ENCODE data around the gene C16orf95.

GRCh38 chr16:87342978-87343752, 26.0 kb upstream of the C16orf95 start:
- TF ChIP-seq, protein P1, sequence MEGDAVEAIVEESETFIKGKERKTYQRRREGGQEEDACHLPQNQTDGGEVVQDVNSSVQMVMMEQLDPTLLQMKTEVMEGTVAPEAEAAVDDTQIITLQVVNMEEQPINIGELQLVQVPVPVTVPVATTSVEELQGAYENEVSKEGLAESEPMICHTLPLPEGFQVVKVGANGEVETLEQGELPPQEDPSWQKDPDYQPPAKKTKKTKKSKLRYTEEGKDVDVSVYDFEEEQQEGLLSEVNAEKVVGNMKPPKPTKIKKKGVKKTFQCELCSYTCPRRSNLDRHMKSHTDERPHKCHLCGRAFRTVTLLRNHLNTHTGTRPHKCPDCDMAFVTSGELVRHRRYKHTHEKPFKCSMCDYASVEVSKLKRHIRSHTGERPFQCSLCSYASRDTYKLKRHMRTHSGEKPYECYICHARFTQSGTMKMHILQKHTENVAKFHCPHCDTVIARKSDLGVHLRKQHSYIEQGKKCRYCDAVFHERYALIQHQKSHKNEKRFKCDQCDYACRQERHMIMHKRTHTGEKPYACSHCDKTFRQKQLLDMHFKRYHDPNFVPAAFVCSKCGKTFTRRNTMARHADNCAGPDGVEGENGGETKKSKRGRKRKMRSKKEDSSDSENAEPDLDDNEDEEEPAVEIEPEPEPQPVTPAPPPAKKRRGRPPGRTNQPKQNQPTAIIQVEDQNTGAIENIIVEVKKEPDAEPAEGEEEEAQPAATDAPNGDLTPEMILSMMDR (IDR thresholded peaks at IDR 0.05) = no peak
- TF ChIP-seq EZH2 (IDR thresholded peaks at IDR 0.05; ENCODE audit: borderline replicate concordance, insufficient read depth, low read depth, low read length, poor library complexity, severe bottlenecking) = no peak

Data from B cell (primary cell).